HG02623 (cell line): ENCODE data around the gene JAKMIP1.

Source experiments
- ATAC-seq: cut with Tn5 transposase; IDR thresholded peaks from one replicate; pipeline ENCODE4 v1.9.1; 2021; ENCODE audit warnings: moderate library complexity; ENCODE audit not compliant: unreplicated experiment

JAKMIP1 gene

GRCh38 chr4:6204871-6205566 is 4.7 kb upstream of the JAKMIP1 start:
- ATAC-seq = no peak

- ATAC-seq = no peak
These were observed 3.7 kb upstream of the JAKMIP1 start for GRCh38 chr4:6204098-6204497.

- ATAC-seq = no peak
These were observed 1.3 kb upstream of the JAKMIP1 start for GRCh38 chr4:6201580-6202091.

- ATAC-seq = peak; percentile 5
These were observed 593 bp upstream of the JAKMIP1 start for GRCh38 chr4:6200922-6201362.

- ATAC-seq = no peak
These were observed 877 bp downstream of the JAKMIP1 start for GRCh38 chr4:6199422-6199921.

- no peak for ATAC-seq
These were observed 1.5 kb downstream of the JAKMIP1 start for GRCh38 chr4:6198768-6199421.

- no peak for ATAC-seq
These were observed 2.1 kb downstream of the JAKMIP1 start for GRCh38 chr4:6198278-6198677.

GRCh38 chr4:6197433-6198174 is 2.7 kb downstream of the JAKMIP1 start:
- ATAC-seq = no peak

- no peak for ATAC-seq
These were observed 3.5 kb downstream of the JAKMIP1 start for GRCh38 chr4:6196871-6197270.

GRCh38 chr4:6196324-6196723 is 4.0 kb downstream of the JAKMIP1 start:
- ATAC-seq = no peak

- no peak for ATAC-seq
These were observed 4.6 kb downstream of the JAKMIP1 start for GRCh38 chr4:6195602-6196319.

- no peak for ATAC-seq
These were observed 5.7 kb downstream of the JAKMIP1 start for GRCh38 chr4:6194458-6195195.

- no peak for ATAC-seq
These were observed 7.0 kb downstream of the JAKMIP1 start for GRCh38 chr4:6193399-6193798.

- no peak for ATAC-seq
These were observed 8.1 kb downstream of the JAKMIP1 start for GRCh38 chr4:6192245-6192644.

- no peak for ATAC-seq
These were observed 8.8 kb downstream of the JAKMIP1 start for GRCh38 chr4:6191448-6192130.

- ATAC-seq = no peak
These were observed 9.9 kb downstream of the JAKMIP1 start for GRCh38 chr4:6190486-6190885.

- no peak for ATAC-seq
These were observed 10.8 kb downstream of the JAKMIP1 start for GRCh38 chr4:6189511-6189910.

GRCh38 chr4:6188687-6189305 is 11.6 kb downstream of the JAKMIP1 start:
- no peak for ATAC-seq

- ATAC-seq = no peak
These were observed 16.2 kb downstream of the JAKMIP1 start for GRCh38 chr4:6184169-6184568.
